Head of caudate nucleus (tissue), 42 donors: ENCODE results near the gene ERC1.
A peak's percentile ranks its signal among the peaks of the same experiment; 100 is the strongest.

Source experiments
- DNase-seq, 42 donors: peaks; one replicate each; pipeline versions ENCODE4 v3.0.0 to v3.0.0-alpha.2; 2020 to 2021; ENCODE audit warnings: mixed read lengths in 7 of 42
- intact Hi-C: fragments of 100-400 bp; cut with DNase I; formaldehyde crosslinking; loops from one replicate; pipeline ENCODE4 v1.15.0; 2022

ERC1 gene

GRCh38 chr12:990661-991349, at the start of gene ERC1:
TSS of gene ERC1 (plus strand) at chr12:991223. CDS start at chr12:1027904, 36,681 bp downstream.
- intact Hi-C loops: loop anchor here (5.0 to 10.0 kb wide), 2 partner anchors 44 to 104 kb away; partner anchors contain the start of gene RAD52
- peak; percentile 62 to 96 (median 90) for DNase-seq

- no peak for DNase-seq
- intact Hi-C loops: no loop called here
These were observed 48.0 kb upstream of the ERC1 start for GRCh38 chr12:943051-943450.

GRCh38 chr12:944211-944610, 46.8 kb upstream of the ERC1 start:
- intact Hi-C loops: no loop called here

GRCh38 chr12:946212-946611, 44.8 kb upstream of the ERC1 start:
- intact Hi-C loops: loop anchor here (5.0 kb wide), 2 partner anchors 46 to 194 kb away; partner anchors contain the start of genes ERC1 and WNK1
- DNase-seq: no peak

More at GRCh38 chr12:944211-944610, 46.8 kb upstream of the ERC1 start:
- no peak for DNase-seq

DNA sequence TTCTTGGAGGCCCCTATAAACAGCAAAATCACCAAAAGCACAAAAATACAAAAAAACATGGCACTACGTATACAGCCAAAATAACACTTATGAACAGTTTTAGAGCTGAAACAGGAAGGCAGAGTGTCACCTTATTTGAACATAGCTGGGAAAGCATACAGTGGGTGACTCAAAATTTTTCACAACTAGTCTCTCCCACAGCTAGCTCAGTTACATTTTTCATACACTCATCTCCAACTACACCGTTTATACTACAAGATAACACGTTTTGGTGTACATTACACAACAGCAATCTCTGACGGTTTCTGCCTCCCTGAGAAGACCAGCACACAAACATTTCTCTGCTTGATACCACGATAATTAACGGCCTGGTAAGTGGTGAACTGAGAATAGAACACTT, 44.4 kb upstream of the ERC1 start:
- no peak for DNase-seq
- intact Hi-C loops: loop anchor here (5.0 kb wide), 2 partner anchors 46 to 194 kb away; partner anchors contain the start of genes ERC1 and WNK1

DNA sequence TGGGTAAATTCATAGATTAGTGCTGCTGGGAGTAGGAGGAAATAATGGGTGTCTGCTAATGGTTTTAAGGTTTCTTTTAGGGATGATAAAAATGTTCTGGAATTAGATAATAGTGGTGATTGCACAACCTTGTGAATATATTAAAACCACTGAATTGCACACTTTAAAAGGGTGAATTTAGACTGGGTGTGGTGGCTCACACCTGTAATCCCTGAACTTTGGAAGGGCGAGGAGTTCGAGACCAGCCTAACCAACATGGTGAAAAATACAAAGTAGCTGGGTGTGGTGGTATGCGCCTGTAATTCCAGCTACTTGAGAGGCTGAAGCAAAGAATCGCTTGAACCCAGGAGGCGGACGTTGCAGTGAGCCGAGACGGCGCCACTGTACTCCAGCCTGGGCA, 42.8 kb upstream of the ERC1 start:
- intact Hi-C loops: loop anchor here (2.0 to 5.0 kb wide), 3 partner anchors 44 to 377 kb away; partner anchors contain the start of genes ERC1 and WNK1
- no peak for DNase-seq

- intact Hi-C loops: loop anchor here (2.0 to 10.0 kb wide), 4 partner anchors 43 to 379 kb away; partner anchors contain the start of genes ERC1 and WNK1
These were observed 41.4 kb upstream of the ERC1 start, which contains the start of gene RAD52 for GRCh38 chr12:949453-950191. TSS of gene RAD52 (minus strand) at chr12:949694. CDS start at chr12:933058, 16,636 bp downstream.

GRCh38 chr12:951176-951575, 39.8 kb upstream of the ERC1 start:
- no peak for DNase-seq
- intact Hi-C loops: loop anchor here (10.0 kb wide), 1 partner anchor 306 kb away; no protein-coding TSS in a partner anchor

More at GRCh38 chr12:949453-950191, 41.4 kb upstream of the ERC1 start, which contains the start of gene RAD52:
- peak; percentile 93 to 99 (median 98) for DNase-seq

DNA sequence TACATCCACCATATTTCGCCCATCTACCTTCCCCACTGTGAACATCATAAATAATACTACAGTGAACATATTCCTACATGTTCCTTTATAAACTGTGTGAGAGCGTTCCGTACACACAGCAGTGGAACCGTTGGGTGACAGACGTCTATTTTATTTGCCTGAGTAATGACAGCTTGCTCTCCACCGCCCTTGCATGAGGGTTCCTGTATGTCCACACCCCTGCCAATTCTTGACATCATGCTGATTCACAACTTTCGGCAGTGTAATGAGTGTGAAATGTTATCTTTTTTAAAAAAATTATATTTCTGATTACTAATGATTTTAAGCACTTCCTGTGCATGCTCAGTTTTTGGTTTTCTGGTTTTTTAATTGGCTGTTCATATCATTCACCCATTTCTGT, 37.2 kb upstream of the ERC1 start:
- intact Hi-C loops: loop anchor here (10.0 kb wide), 1 partner anchor 309 kb away; no protein-coding TSS in a partner anchor
- no peak for DNase-seq

DNA sequence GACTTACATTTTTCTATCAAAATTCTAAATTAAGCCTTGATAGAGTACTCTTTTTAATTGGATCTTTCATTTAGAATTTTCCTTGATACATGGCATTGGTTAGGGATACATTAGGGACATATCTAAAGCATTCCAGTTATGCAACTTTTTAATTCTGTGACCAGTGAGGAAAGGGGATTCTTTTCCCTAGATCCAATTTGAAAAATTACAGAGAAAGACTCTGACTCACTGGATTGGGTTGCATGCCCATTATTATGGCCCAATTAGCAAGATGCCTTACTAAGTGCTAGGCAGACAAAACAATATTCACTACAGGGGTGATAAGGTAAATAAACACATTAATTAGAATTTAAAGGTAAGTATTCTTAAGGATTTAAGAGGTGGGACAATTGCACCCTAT, 36.3 kb upstream of the ERC1 start:
- no peak for DNase-seq
- intact Hi-C loops: loop anchor here (10.0 kb wide), 1 partner anchor 310 kb away; no protein-coding TSS in a partner anchor

- DNase-seq: no peak
- intact Hi-C loops: loop anchor here (10.0 kb wide), 1 partner anchor 311 kb away; no protein-coding TSS in a partner anchor
These were observed 35.1 kb upstream of the ERC1 start for GRCh38 chr12:955939-956338.

DNA sequence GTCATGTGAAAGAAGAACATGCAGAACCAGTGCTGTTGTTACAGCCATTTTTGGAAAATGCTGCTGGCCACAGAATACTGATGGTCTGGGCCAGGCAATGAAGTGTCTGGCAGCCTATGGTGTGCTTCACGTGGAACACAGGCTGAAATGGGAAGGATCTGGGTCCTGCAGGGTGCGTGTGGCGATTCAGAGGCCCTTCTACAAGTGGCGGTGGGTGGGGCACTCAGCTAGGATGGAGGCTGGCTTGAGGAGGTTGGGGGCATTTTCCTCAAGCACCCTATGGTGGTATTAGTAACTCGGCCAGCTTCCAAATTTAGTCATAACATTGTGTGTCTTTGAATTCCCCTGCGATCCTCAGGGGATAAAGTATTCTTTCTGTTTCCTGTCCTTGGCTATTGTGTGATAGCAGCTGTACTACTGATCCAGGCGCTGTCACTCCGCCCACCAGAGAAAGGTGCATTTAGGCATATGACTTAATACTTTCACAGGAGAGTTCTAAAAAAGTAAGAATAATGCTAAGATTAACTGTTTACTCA, 32.4 kb upstream of the ERC1 start:
- intact Hi-C loops: loop anchor here (10.0 kb wide), 1 partner anchor 314 kb away; no protein-coding TSS in a partner anchor
- DNase-seq: peak in 22 of 42 donors; percentile 6 to 70 (median 26)

GRCh38 chr12:966724-967123, 24.3 kb upstream of the ERC1 start:
- DNase-seq: no peak
- intact Hi-C loops: no loop called here

DNA sequence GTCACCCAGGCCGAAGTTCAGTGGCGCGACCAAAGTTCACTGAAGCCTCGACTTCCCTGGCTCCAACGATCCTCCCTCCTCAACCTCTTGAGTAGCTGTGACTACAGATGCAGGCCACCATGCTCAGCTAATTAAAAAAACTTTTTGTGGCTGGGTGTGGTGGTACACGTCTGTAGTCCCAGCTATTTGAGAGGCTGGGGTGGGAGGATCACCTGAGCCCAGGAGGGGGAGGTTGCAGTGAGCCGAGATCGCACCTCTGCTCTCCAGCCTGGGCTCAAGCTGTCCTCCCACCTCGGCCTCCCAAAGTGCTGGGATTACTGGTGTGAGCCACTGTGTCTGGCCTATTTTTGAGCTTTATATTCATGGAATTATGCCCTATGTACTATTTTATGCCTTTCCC, 23.4 kb upstream of the ERC1 start:
- intact Hi-C loops: no loop called here
- DNase-seq: peak in 25 of 42 donors; percentile 8 to 67 (median 29)

DNA sequence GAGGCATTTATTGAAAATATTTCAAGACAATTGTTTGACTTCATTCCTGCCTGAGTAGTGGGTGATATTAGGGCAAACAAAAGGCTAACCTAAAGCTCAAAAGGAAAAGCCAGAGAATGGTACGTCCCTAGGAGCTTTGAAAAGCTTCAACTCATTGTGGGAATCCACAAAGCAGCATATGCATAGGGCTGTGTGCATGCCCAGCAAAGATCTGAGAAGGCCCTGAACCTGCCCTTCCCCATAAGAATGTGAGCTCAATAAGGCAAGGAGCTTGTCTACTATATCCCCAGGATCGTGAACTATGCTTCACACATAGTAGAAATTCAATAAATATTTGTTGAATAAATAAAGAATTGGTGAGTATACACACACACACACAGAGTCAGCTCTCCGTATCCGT, 22.5 kb upstream of the ERC1 start:
- no peak for DNase-seq
- intact Hi-C loops: no loop called here

- peak in 16 of 42 donors; percentile 8 to 66 (median 32) for DNase-seq
- intact Hi-C loops: no loop called here
These were observed 21.2 kb upstream of the ERC1 start for GRCh38 chr12:969821-970220.

DNA sequence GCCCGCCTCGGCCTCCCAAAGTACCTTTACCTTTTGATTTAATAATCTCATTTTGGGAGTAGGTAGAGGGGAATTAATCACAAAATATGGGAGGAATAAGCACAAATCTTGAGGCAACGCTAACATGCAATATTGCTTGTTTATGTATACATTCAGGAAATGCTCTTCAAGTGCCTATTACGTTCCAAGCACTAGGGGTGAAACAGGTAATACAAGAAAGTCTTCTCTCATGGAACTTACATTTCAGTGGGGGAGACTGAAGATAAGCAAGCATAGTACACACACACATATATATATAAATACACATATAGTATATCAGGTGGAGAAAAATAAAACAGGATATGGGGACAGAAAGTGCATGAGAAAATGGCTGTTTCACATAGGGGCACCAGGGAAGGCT, 19.0 kb upstream of the ERC1 start:
- DNase-seq: no peak
- intact Hi-C loops: no loop called here

- DNase-seq: no peak
- intact Hi-C loops: no loop called here
These were observed 16.7 kb upstream of the ERC1 start for GRCh38 chr12:974271-974862.

- intact Hi-C loops: no loop called here
- DNase-seq: no peak
These were observed 14.4 kb upstream of the ERC1 start for GRCh38 chr12:976644-977043.
